Liver (tissue), 9 donors: ENCODE measurements around the gene XG. TPM values are rescaled to one million over a fixed set of nuclear protein-coding genes. Genes with fewer than 3 reads are reported as not detected.
"Not testable (repeated sequence)": the region's sequence is repeated elsewhere in the genome, so short reads cannot be mapped to it uniquely, and the experiment has no call there.

ENCODE experiments used
- DNase-seq: peaks from one replicate; pipeline ENCODE4 v3.0.0-alpha.2; 2017; ENCODE audit warnings: low spot score
- H3K27ac ChIP-seq, 2 donors: one replicate each; pipeline ENCODE4 v1.7.0; 2013; ENCODE audit warnings: inconsistent platforms in 2 of 2, low read length in 2 of 2, control low read depth in 1 of 2, low read depth in 1 of 2, mild to moderate bottlenecking in 1 of 2
- H3K27me3 ChIP-seq, 4 donors: one replicate each; pipeline versions ENCODE4 v1.6.1 to v1.7.0; 2013; ENCODE audit warnings: low read length in 3 of 4, inconsistent platforms in 1 of 4, mild to moderate bottlenecking in 1 of 4, moderate library complexity in 1 of 4; ENCODE audit not compliant: control insufficient read depth in 4 of 4, insufficient read depth in 4 of 4
- H3K36me3 ChIP-seq, 4 donors: one replicate each; pipeline versions ENCODE4 v1.6.1 to v1.7.0; 2013; ENCODE audit warnings: low read length in 3 of 4, mild to moderate bottlenecking in 3 of 4, low read depth in 1 of 4, moderate library complexity in 1 of 4; ENCODE audit not compliant: control insufficient read depth in 4 of 4, insufficient read depth in 3 of 4
- H3K4me1 ChIP-seq, 4 donors: one replicate each; pipeline versions ENCODE4 v1.6.1 to v1.7.0; 2013; ENCODE audit warnings: low read length in 3 of 4, mild to moderate bottlenecking in 3 of 4, moderate library complexity in 1 of 4; ENCODE audit not compliant: control insufficient read depth in 4 of 4, insufficient read depth in 4 of 4
- H3K4me3 ChIP-seq, 3 donors: one replicate each; pipeline versions ENCODE4 v1.6.1 to v1.7.0; 2013; ENCODE audit warnings: low read length in 3 of 3, control low read depth in 1 of 3, low read depth in 1 of 3, mild to moderate bottlenecking in 1 of 3
- H3K9ac ChIP-seq, 2 donors: one replicate each; pipeline ENCODE4 v1.7.0; 2013; ENCODE audit warnings: low read length in 2 of 2, mild to moderate bottlenecking in 2 of 2, moderate library complexity in 2 of 2, control low read depth in 1 of 2, low read depth in 1 of 2
- H3K9me3 ChIP-seq, 4 donors: one replicate each; pipeline versions ENCODE4 v1.6.1 to v1.7.0; 2013; ENCODE audit warnings: low read length in 3 of 4; ENCODE audit not compliant: control insufficient read depth in 4 of 4
- CTCF ChIP-seq: fragments of 150-350 bp; IDR thresholded peaks from 2 replicates; pipeline ENCODE4 v1.5.1; 2017; ENCODE audit warnings: improper control_type of control experiment, low read depth, low read length; ENCODE audit not compliant: missing input control
- EGR1 ChIP-seq, 2 donors: IDR thresholded peaks; 2 replicates each; pipeline ENCODE4 v1.6.1; 2016 to 2018; ENCODE audit warnings: antibody characterized with exemption in 2 of 2, low read depth in 2 of 2
- FOXA1 ChIP-seq: IDR thresholded peaks from 2 replicates; pipeline ENCODE4 v1.6.1; 2016; ENCODE audit warnings: antibody characterized with exemption
- GABPA ChIP-seq, 2 donors: IDR thresholded peaks in 1 of 2; conservative IDR thresholded peaks in 1 of 2; 2 replicates each; pipeline ENCODE4 v1.6.1; 2016; ENCODE audit warnings: antibody characterized with exemption in 2 of 2, mild to moderate bottlenecking in 1 of 2, moderate library complexity in 1 of 2
- HNF4A ChIP-seq, 2 donors: conservative IDR thresholded peaks; 2 replicates each; pipeline ENCODE4 v1.6.1; 2016; ENCODE audit warnings: antibody characterized with exemption in 2 of 2, mild to moderate bottlenecking in 2 of 2
- HNF4G ChIP-seq: IDR thresholded peaks from 2 replicates; pipeline ENCODE4 v1.6.1; 2016; ENCODE audit warnings: antibody characterized with exemption
- JUND ChIP-seq, 2 donors: IDR thresholded peaks; 2 replicates each; pipeline ENCODE4 v1.6.1; 2016; ENCODE audit warnings: antibody characterized with exemption in 2 of 2
- MAX ChIP-seq: IDR thresholded peaks from 2 replicates; pipeline ENCODE4 v1.6.1; 2016; ENCODE audit warnings: antibody characterized with exemption
- NR2F2 ChIP-seq: IDR thresholded peaks from 2 replicates; pipeline ENCODE4 v1.6.1; 2016; ENCODE audit warnings: antibody characterized with exemption
- TAF1 ChIP-seq: conservative IDR thresholded peaks from 2 replicates; pipeline ENCODE4 v1.6.1; 2016; ENCODE audit warnings: antibody characterized with exemption, mild to moderate bottlenecking
- YY1 ChIP-seq: IDR thresholded peaks from 2 replicates; pipeline ENCODE4 v1.6.1; 2016; ENCODE audit warnings: antibody characterized with exemption, mild to moderate bottlenecking
- ZBTB33 ChIP-seq: IDR thresholded peaks from 2 replicates; pipeline ENCODE4 v1.6.1; 2016; ENCODE audit warnings: antibody characterized with exemption
- WGBS: extraction: QIAGEN DNeasy Blood & Tissue Kit; methylation state at CpG from one replicate; pipeline ENCODE4 v1.1.7; 2013; 5-methylcytosine and 5-hydroxymethylcytosine counted together
- polyA plus RNA-seq, 2 donors: library from polyadenylated mRNA; stranded (reverse) in 1 of 2; unstranded in 1 of 2; fragments of 200-250 nt in 1 of 2; fragments of >200 nt in 1 of 2; fragmentation: Nextera tagmentation in 1 of 2; extraction: Ambion mirVana in 1 of 2; gene quantifications; one replicate each; pipeline versions ENCODE4 v1.2.1 to v1.2.3, GENCODE V29; 2013 to 2015
- total RNA-seq, 2 donors: library from RNA; depleted of rRNA; stranded (reverse); fragments of >200 nt; gene quantifications; one replicate each; pipeline ENCODE4 v1.2.3, GENCODE V29; 2014
- donor health status: healthy.
- donor health status: healthy.
- donor health status: healthy.
- donor health status: healthy.
- donor health status: healthy.

The XG gene
- total and polyA plus RNA-seq, 4 donors: 0.02 to 0.93 (median 0.74) TPM; not detected in 1

- 92% methylated on average over 20 of the region's 20 CpGs for WGBS
- no peak for TF ChIP-seq EGR1 (IDR thresholded peaks at IDR 0.05; ENCODE audit: low read depth in 2 of 2)
- no peak for TF ChIP-seq NR2F2
- TF ChIP-seq HNF4G: no peak
- TF ChIP-seq TAF1: no peak
- no peak for TF ChIP-seq ZBTB33
- no peak for TF ChIP-seq HNF4A (conservative IDR thresholded peaks at IDR 0.05)
- no peak for TF ChIP-seq MAX
- TF ChIP-seq JUND (IDR thresholded peaks at IDR 0.05): no peak
- TF ChIP-seq GABPA (IDR thresholded peaks at IDR 0.05 in 1 of 2, conservative IDR thresholded peaks at IDR 0.05 in 1 of 2): no peak
- no peak for TF ChIP-seq YY1
- peaks cover 0 to 10% (median 3%) of the 10 kb centered on the region in 4 donors for H3K4me1 ChIP-seq
- H3K9ac ChIP-seq: no peak overlapping the region
- DNase-seq: no peak
- no peaks in the 10 kb centered on the region for H3K9me3 ChIP-seq
- no peak overlapping the region for H3K4me3 ChIP-seq
- no peaks in the 10 kb centered on the region for H3K27me3 ChIP-seq
- H3K36me3 ChIP-seq: peaks cover 17 to 38% (median 27%) of the 10 kb centered on the region in 4 donors
- H3K27ac ChIP-seq: no peak overlapping the region
Observed at GRCh38 chrX:2723286-2723879, 28.5 kb upstream of the XG start.

- H3K27ac ChIP-seq, H3K9ac ChIP-seq, H3K4me3 ChIP-seq, DNase-seq, H3K27me3 ChIP-seq, H3K4me1 ChIP-seq, H3K9me3 ChIP-seq: not testable (repeated sequence)
- 96% methylated on average over 11 of the region's 11 CpGs for WGBS
- H3K36me3 ChIP-seq: peaks cover 26 to 43% (median 34%) of the 10 kb centered on the region in 4 donors
Observed at GRCh38 chrX:2727264-2727663, 24.6 kb upstream of the XG start.

GRCh38 chrX:2732076-2732475 lies 19.8 kb upstream of the XG start:
- Histone ChIP-seq H3K4me3 (no peak overlapping the region), H3K9ac (no peak overlapping the region), H3K4me1 (peaks cover 0 to 4% (median 0%) of the 10 kb centered on the region in 4 donors), H3K36me3 (peaks cover 17 to 25% (median 22%) of the 10 kb centered on the region in 4 donors), H3K27me3 (no peaks in the 10 kb centered on the region), H3K27ac (no peak overlapping the region), H3K9me3 (no peaks in the 10 kb centered on the region)
- 80% methylated on average over 9 of the region's 9 CpGs for WGBS
- TF ChIP-seq MAX: no peak
- TF ChIP-seq EGR1 (IDR thresholded peaks at IDR 0.05; ENCODE audit: low read depth in 2 of 2): no peak
- no peak for TF ChIP-seq CTCF
- TF ChIP-seq FOXA1: no peak
- TF ChIP-seq NR2F2: no peak
- no peak for DNase-seq
